Measurements from ENCODE around the gene CHID1. TPM values are rescaled to one million over a fixed set of nuclear protein-coding genes. Genes with fewer than 3 reads are reported as not detected.

Gene CHID1
- polyA plus RNA-seq, 1 donor from 2014 or later = 51.2 TPM

- no peaks in the 10 kb centered on the region for H3K27me3 ChIP-seq (ENCODE audit: insufficient read depth, low read depth, low read length)
- H3F3A ChIP-seq (ENCODE audit: insufficient read depth, low read length, poor library complexity, severe bottlenecking) = no peaks in the 10 kb centered on the region
- no peak overlapping the region for H3K4me3 ChIP-seq (ENCODE audit: low read length)
- H2AFZ ChIP-seq (ENCODE audit: low read depth, low read length) = no peak overlapping the region
- no peaks in the 10 kb centered on the region for H3K9me3 ChIP-seq (ENCODE audit: low read length)
- H3K9ac ChIP-seq (ENCODE audit: low read length) = no peak overlapping the region
- no peaks in the 10 kb centered on the region for H3K9me2 ChIP-seq (ENCODE audit: insufficient read depth, low read length)
- H3K4me2 ChIP-seq (ENCODE audit: low read length) = no peak overlapping the region
- H4K20me1 ChIP-seq (ENCODE audit: insufficient read depth) = no peaks in the 10 kb centered on the region
- no peaks in the 10 kb centered on the region for H3K79me2 ChIP-seq (replicated peaks; ENCODE audit: insufficient read depth, low read length)
- no peak overlapping the region for H3K27ac ChIP-seq (ENCODE audit: low read length)
- no peaks in the 10 kb centered on the region for H3K36me3 ChIP-seq (ENCODE audit: insufficient read depth, low read length)
- no peak for TF ChIP-seq REST (IDR thresholded peaks at IDR 0.05; ENCODE audit: borderline replicate concordance)
- TF ChIP-seq CTCF (IDR thresholded peaks at IDR 0.05; ENCODE audit: poor library complexity, severe bottlenecking) = no peak
- TF ChIP-seq RAD21 (conservative IDR thresholded peaks at IDR 0.05) = no peak
- no peak for TF ChIP-seq EZH2 (IDR thresholded peaks at IDR 0.05; ENCODE audit: borderline replicate concordance, insufficient read depth, low read length, poor library complexity, severe bottlenecking)
- TF ChIP-seq SMC3 (conservative IDR thresholded peaks at IDR 0.05; ENCODE audit: poor library complexity) = no peak
- no peak for TF ChIP-seq TAF1 (IDR thresholded peaks at IDR 0.05; ENCODE audit: low read depth)
- TF ChIP-seq MXI1 (conservative IDR thresholded peaks at IDR 0.05; ENCODE audit: poor library complexity, severe bottlenecking) = no peak
- TF ChIP-seq EP300 (conservative IDR thresholded peaks at IDR 0.05; ENCODE audit: poor library complexity, severe bottlenecking) = no peak
- no peak for TF ChIP-seq POLR2AphosphoS5 (IDR thresholded peaks at IDR 0.05)
These were observed 42.7 kb downstream of the CHID1 start for GRCh38 chr11:867856-868358.

- H3K9ac ChIP-seq (ENCODE audit: low read length) = no peak overlapping the region
- TF ChIP-seq POLR2AphosphoS5 (IDR thresholded peaks at IDR 0.05) = no peak
- no peaks in the 10 kb centered on the region for H3K79me2 ChIP-seq (replicated peaks; ENCODE audit: insufficient read depth, low read length)
- no peaks in the 10 kb centered on the region for H3F3A ChIP-seq (ENCODE audit: insufficient read depth, low read length, poor library complexity, severe bottlenecking)
- no peaks in the 10 kb centered on the region for H4K20me1 ChIP-seq (ENCODE audit: insufficient read depth)
- no peaks in the 10 kb centered on the region for H3K9me2 ChIP-seq (ENCODE audit: insufficient read depth, low read length)
- H3K36me3 ChIP-seq (ENCODE audit: insufficient read depth, low read length) = no peaks in the 10 kb centered on the region
- H2AFZ ChIP-seq (ENCODE audit: low read depth, low read length) = no peak overlapping the region
- no peak overlapping the region for H3K27ac ChIP-seq (ENCODE audit: low read length)
- H3K4me2 ChIP-seq (ENCODE audit: low read length) = no peak overlapping the region
- H3K9me3 ChIP-seq (ENCODE audit: low read length) = no peaks in the 10 kb centered on the region
- no peaks in the 10 kb centered on the region for H3K27me3 ChIP-seq (ENCODE audit: insufficient read depth, low read depth, low read length)
- no peak overlapping the region for H3K4me3 ChIP-seq (ENCODE audit: low read length)
These were observed 44.1 kb downstream of the CHID1 start for GRCh38 chr11:866481-866880.

Measured in neural cell (in vitro differentiated cells).